ENCODE measurements around the gene TAF1B.

TAF1B gene

DNA sequence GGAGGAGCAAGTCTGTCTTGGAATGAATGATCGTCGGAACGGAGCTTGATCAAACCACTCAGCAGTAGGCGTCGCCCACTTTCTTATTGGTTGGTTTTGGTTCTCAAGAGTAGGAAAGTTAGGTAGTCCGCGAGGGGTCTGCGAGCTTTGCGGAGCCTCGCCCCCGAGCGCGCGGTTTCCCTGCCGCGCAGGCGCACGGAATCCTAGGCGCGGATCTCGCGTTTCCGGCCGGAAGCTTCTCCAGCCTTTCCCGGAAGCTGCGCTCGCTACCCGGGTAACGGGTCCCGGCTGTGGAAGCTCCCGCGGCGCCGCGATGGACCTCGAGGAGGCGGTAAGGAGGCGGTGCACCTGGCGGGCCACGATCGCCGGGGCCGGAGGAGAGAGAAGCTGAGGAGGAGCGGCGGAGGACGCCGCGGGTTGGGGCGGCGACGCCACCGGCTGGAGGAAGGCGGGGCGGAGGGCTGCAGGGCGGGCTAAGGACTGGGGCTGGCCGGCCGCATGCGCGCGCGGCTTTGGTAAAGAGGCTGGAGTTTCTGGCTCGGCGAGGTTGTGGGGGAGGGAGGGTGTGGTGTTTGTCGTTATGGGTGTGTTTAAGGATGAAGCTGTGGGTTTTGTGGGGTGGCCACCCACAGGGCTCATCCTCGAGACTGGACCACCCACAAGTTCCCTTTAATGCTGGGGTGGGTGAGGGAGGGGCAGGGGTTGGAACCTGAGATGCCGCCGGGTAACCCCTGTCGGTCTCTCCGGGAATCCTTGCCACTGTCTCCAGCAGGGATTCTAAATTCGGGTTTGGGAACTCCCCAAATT is at the start of gene TAF1B:
TAF1B (plus strand) TSS at position 246 of the 807 bp plus-strand sequence; CDS start at position 314, 68 bp downstream.
- TF ChIP-seq POLR2A (IDR thresholded peaks at IDR 0.05; ENCODE audit: low read length), result peak; percentile 96
- TF ChIP-seq GATA1 (IDR thresholded peaks at IDR 0.05; ENCODE audit: low read depth, low read length), result no peak
- DNase-seq, result peak; percentile 96 to 97

DNA sequence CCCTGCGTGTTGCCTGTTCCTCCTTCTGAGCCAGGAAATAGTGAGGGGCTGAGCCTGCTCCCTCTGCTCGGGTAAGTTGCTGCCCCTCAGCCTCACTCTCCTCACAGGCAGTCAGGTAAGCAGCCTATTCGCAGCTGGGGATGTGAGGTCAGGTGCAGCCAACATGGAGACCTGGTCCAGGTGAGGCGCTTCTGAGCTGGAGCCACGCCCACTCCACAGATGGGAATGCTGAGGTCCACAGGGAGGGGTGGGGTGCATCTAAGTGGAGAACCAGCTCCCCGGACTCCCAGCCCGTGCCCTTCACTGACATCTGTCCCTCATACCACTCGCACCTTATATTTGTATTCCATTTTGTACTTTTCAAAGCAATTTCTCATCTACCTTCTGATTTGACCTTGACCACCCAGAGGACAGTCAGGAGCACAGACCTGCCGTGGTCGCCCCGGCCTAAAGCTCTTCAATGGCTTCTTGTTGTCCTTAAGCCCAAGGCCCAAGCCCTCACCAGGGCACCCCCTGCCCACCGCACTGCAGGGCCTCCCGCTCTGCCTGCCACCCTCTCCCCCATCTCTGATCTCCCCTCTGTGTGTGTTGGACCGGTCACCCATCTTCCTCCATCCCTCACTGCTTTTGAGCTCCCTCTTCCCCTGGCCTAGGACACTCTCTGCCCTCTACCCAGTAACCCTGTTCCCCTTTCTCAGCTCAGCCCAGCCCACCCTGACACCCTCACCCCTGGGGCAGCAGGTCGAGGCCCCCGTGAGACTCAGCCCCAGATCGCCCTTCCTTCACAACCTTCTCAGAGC is 49.2 kb upstream of the TAF1B start:
- TF ChIP-seq POLR2A (IDR thresholded peaks at IDR 0.05; ENCODE audit: low read length) (no peak), GATA1 (IDR thresholded peaks at IDR 0.05; ENCODE audit: low read depth, low read length) (no peak)
- DNase-seq, result no peak

DNA sequence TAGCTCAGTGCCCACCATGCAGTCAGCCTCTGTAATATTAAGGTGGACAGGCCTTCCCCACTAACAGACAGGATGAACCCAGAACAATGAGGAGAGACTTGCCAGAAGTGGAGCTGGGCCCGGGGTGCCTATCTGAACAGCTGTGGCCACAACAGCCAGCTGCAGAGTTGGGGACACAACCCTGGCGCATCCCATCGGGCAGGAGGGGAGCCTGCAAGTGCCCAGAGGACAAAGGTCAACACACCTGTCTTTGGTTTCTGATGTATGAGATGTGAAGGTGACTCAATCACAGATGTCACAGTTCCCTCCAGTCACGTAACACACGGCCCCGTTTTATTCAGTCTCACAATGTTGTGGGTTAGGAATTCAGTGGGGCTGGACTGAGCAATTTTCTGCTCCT is 48.2 kb upstream of the TAF1B start:
- no peak for DNase-seq
- TF ChIP-seq GATA1 (IDR thresholded peaks at IDR 0.05; ENCODE audit: low read depth, low read length), result no peak
- no peak for TF ChIP-seq POLR2A (IDR thresholded peaks at IDR 0.05; ENCODE audit: low read length)

DNA sequence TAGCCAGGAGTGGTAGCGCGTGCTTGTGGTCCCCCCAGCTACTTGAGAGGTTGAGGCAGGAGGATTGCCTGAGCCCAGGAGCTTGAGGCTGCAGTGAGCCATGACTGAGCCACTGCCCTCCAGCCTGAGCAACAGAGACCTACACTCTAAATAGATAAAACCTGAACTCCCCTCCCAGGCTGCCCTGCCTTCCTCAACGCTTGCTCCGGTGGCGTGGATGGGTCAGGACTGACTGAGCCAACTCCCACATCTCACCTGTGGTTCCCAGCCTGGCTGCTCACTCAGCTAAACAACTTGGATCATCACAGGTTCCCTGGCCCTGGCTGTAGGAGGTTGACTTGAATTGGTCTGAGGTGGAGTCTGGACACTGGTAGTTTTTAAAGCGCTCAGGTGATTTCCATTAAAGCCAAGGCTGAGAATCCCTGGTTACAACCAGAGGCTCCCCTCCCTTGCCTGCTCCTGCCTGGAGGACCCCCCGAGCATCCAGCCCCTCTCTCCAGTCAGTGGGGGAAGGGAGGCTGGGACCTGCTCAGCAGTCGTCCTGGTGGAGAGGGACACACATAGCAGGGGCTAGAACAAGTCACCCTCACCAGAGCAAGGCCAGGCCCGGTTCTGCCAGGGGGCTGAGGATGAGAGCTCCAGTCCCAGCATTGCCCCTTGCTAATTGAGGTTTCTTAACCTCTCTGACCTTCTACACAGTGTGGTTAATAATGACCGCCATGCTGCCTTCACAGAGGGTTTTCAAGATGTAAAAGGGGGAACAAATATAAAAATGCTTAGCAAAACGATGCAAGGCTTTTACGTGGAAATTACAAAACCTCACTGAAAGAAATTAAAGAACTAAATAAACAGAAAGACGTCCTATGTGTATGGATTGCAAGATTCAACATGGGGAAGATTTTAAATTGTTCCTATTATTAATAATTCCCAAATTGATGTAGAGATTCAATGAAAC is 46.9 kb upstream of the TAF1B start:
- no peak for TF ChIP-seq POLR2A (IDR thresholded peaks at IDR 0.05; ENCODE audit: low read length)
- no peak for TF ChIP-seq GATA1 (IDR thresholded peaks at IDR 0.05; ENCODE audit: low read depth, low read length)
- no peak for DNase-seq

DNA sequence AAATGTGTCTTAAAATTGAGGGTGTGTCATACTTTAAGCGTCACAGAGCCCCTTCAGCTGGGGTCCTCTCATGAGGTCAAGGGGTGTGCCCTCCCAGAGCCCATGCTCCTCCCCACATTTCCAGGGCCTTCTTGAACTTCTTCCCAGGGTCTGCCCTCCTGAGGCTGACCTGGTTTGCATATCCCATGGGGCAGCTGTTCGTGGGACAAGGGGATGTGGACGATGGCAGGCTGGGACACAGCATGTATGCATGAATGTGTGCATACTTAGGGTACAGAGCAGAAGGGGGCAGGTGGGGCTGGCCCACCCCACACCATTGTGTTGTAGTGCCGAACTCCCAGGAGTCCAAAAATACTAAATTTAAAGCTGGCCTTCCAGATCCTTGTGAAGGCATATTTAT is 46.2 kb upstream of the TAF1B start:
- no peak for TF ChIP-seq POLR2A (IDR thresholded peaks at IDR 0.05; ENCODE audit: low read length)
- no peak for TF ChIP-seq GATA1 (IDR thresholded peaks at IDR 0.05; ENCODE audit: low read depth, low read length)
- no peak for DNase-seq

DNA sequence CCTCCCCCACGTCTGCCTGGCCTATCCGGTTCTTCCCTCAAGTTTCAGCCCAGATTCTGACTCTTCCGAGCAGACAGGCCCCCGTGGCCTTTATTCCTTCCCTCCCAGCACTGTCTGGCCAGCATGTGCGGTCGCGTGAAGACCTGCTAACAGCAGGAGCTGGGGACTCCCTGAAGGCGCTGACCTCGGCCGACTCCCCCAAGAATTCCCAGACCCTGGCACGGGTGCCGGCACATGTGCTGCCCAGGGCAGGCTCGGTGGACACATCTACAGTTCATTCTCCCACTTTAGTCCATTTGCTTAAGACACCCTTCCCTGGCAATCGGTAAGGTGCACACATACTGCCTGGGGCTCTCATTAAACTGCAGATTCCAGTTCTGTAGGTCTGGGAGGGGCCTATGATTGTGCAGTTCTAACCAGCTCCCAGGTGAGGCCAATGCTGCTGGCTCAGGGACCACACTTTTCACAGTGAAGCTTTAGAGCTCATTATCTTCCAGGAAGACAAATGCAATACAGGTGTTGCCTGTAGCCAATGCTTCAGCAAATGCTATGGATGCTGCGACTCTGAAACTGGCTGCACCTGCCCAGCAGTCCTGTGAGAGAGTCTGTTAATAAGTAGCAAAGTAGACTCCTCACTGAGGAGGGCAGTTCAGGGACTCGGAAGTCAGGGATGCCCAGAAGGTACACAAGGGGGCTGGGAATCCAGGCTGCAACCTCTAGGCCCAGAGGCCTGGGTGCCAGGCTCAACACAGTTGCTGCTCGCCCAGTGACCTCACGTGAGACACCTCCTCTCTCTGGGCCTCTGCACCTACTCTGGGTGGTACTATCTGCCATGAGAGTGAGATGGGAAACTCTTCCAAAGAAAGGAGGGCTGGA is 45.4 kb upstream of the TAF1B start:
- TF ChIP-seq POLR2A (IDR thresholded peaks at IDR 0.05; ENCODE audit: low read length) (no peak), GATA1 (IDR thresholded peaks at IDR 0.05; ENCODE audit: low read depth, low read length) (no peak)
- DNase-seq, result no peak

DNA sequence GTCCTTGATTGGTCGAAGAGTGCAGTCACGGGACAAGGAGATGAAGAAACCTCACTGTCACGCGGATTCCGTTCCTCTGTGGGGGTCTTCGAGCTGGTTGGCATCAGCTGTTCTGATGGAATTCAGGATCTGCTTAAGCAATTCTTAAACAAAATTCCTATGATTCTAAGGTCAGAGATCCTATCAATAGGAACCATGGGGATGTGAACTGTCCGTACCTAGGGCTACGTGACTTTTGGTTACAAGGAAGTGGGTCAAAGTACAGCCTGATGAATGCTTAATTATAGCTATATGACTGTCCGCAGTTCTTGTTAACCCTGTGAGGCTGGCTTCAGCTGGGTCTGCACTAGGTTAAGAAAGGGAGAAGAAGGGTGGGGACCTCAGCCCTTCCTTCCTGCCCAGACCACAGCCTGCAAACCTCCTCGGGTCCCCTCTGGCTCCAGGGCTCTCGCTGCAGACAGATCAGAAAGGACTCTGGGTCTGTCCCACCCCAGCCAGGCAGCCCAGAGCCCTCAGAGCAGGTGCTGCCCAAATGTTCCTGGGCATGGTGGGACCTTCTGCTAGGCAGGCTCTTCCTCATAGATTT is 44.2 kb upstream of the TAF1B start:
- DNase-seq, result no peak
- TF ChIP-seq GATA1 (IDR thresholded peaks at IDR 0.05; ENCODE audit: low read depth, low read length) (no peak), POLR2A (IDR thresholded peaks at IDR 0.05; ENCODE audit: low read length) (no peak)

DNA sequence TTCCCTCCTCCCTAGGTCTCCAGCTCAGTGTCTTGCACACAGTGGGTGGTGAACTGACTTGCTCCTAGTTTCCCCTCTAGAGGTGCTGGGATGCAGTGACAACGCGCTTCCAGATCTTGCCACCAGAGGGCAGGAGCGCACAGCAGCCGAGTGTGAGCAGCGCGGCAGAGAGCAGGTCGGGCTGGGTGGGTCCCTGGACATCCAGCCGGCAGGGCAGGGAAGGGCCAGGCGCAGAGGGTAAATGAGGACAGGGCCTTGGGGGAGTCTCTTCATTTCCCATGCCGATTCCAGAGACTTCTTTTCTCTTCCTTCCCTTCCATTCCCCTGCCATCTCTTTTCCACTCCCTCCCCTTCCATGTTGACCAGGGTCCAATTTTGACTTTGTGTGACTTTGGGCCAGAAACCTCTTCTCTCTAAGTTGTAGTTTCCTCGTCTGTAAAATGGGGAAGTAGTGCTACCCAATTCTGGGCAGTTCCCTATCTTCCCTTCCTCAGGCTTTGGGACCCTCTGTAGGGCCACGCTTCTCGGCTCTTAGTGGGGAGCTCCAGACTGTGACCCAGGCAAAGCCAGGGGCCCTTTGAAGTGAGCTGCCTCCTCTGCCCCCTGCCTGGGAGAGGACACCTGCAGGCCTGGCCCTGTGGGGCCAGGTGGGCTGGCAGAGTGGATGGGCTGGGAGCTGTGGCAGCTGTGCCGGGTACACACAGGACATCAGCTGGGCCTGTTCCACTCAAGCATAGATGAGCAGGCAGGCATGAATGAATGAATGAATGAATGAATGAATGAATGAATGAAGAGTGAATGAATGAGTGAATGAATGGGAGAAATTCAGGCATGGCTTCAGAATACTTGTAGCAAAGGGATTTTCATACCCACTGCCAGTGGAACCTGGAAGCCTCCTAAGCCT is 43.3 kb upstream of the TAF1B start:
- TF ChIP-seq GATA1 (IDR thresholded peaks at IDR 0.05; ENCODE audit: low read depth, low read length), result no peak
- no peak for TF ChIP-seq POLR2A (IDR thresholded peaks at IDR 0.05; ENCODE audit: low read length)
- peak; percentile 77 to 89 for DNase-seq

DNA sequence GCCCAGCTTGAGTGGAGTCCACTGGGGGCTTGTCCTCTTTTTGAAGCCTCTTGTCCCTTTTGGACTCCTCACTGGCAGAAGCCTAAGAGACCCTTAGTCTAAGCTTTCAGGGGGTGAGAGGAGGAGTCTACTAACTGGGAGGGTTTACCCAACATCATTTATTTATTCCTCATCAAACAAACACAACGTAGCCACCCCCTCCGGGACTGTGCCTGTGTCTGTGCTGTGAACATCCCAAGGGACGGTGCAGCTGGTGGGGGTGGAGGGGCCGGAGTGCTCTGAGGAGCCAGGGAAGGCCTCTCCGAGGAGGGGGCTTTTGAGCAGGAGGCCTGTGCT is 42.7 kb upstream of the TAF1B start:
- no peak for TF ChIP-seq GATA1 (IDR thresholded peaks at IDR 0.05; ENCODE audit: low read depth, low read length)
- no peak for TF ChIP-seq POLR2A (IDR thresholded peaks at IDR 0.05; ENCODE audit: low read length)
- DNase-seq, result no peak

DNA sequence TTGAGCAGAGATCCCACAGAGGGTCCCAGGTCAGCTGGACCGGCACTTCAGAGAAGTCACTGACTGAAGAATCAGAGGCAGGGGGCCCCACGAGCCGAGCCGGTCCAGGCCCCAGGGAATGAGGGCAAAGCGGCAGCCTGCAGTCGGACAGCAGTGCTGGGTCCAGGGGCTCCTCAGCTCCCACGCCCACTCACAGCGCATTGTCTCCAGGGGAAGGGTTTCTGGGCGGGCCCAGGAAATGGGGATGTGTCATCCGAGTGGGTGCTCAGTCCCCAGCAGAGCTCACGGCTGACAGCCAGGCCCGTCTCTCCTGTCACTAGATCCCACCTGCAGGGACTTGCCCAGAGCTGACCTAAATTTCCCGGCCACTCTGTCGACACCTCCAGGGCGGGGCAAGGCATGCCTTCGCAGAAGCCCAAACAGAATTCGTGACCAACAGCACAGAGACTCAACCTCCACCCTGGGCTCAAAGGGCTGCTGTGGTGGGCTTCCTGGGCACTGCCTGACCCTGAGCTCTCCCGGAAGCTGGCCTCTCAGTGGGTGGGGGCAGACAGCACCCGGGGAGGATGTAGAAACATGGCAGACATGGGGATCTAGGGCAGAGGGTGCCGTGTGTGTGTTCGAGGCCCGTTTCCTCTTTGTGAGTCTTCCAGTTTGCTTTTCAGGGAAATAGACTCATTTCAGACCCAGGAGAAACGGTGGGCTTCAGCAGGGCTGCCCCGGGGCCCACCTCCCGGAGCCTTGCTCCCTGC is 42.1 kb upstream of the TAF1B start:
- TF ChIP-seq GATA1 (IDR thresholded peaks at IDR 0.05; ENCODE audit: low read depth, low read length) (no peak), POLR2A (IDR thresholded peaks at IDR 0.05; ENCODE audit: low read length) (no peak)
- DNase-seq, result no peak

DNA sequence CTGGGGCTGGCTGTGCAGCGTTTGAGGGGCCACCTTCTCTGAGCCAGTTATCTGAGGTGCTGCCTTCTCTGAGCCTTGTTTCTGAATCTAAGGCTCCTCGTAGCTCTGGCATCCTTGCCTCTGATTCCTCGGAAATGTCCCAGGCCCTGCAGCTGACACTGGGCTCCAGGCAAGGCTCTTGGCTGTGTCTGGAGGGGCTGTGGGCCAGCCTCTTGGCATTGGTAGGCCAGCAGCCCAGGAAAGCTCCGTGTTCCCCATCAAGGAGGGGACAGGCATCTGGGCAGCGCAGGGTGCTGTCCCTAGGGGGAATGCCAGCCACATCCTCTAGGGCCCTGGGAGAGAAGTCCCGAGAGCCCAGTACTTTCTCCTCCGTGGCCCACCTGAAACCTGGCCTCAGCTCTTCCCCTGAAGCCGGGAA is 40.7 kb upstream of the TAF1B start:
- TF ChIP-seq GATA1 (IDR thresholded peaks at IDR 0.05; ENCODE audit: low read depth, low read length), result no peak
- TF ChIP-seq POLR2A (IDR thresholded peaks at IDR 0.05; ENCODE audit: low read length), result no peak
- DNase-seq, result no peak

Data from erythroblast (primary cell).